ENCODE data around the gene CYLC1.

GRCh38 chrX:83892433-83892832 lies 31.5 kb downstream of the CYLC1 start:
- no peak for TF ChIP-seq CTCF (conservative IDR thresholded peaks at IDR 0.05; ENCODE audit: low read length)
- no peak for TF ChIP-seq EZH2phosphoT487 (IDR thresholded peaks at IDR 0.05; ENCODE audit: borderline replicate concordance, low read depth, low read length)

Data from OCI-LY7 (cell line).